Heart right ventricle (tissue), 16 donors: ENCODE results near the gene IPCEF1. TPM values are rescaled to one million over a fixed set of nuclear protein-coding genes. Genes with fewer than 3 reads are reported as not detected.
A peak's percentile ranks its signal among the peaks of the same experiment; 100 is the strongest.
"Not testable (repeated sequence)": the region's sequence is repeated elsewhere in the genome, so short reads cannot be mapped to it uniquely, and the experiment has no call there.

Experiments
- ATAC-seq, 8 donors: fragments of 200-7000 bp; cut with Tn5 transposase; one replicate each; pipeline ENCODE4 v1.9.1; 2020; ENCODE audit warnings: mild to moderate bottlenecking in 8 of 8, moderate library complexity in 8 of 8, moderate number of reproducible peaks in 1 of 8
- DNase-seq, 2 donors: peaks; one replicate each; pipeline ENCODE4 v3.0.0-alpha.2; 2020
- H3K27ac ChIP-seq, 10 donors: fragments of 200-600 bp; sonication (generic) in 2 of 10; one replicate each; pipeline versions ENCODE4 v1.5.0 to v1.8.0; 2020 to 2022; ENCODE audit warnings: mild to moderate bottlenecking in 3 of 10
- H3K27me3 ChIP-seq, 7 donors: fragments of 200-600 bp; one replicate each; pipeline ENCODE4 v1.8.0; 2021 to 2022; ENCODE audit warnings: mild to moderate bottlenecking in 2 of 7
- H3K36me3 ChIP-seq, 9 donors: fragments of 200-600 bp; sonication (generic) in 1 of 9; one replicate each; pipeline versions ENCODE4 v1.5.0 to v1.8.0; 2020 to 2022; ENCODE audit warnings: mild to moderate bottlenecking in 2 of 9
- H3K4me1 ChIP-seq, 9 donors: fragments of 200-600 bp; sonication (generic) in 1 of 9; one replicate each; pipeline versions ENCODE4 v1.5.0 to v1.8.0; 2020 to 2022; ENCODE audit warnings: mild to moderate bottlenecking in 4 of 9
- H3K4me3 ChIP-seq, 10 donors: fragments of 200-600 bp; sonication (generic) in 2 of 10; one replicate each; pipeline versions ENCODE4 v1.5.0 to v1.8.0; 2020 to 2022; ENCODE audit warnings: mild to moderate bottlenecking in 7 of 10, moderate library complexity in 2 of 10
- H3K9me3 ChIP-seq, 11 donors: fragments of 200-600 bp in 10 of 11; sonication (generic) in 2 of 11; one replicate each; pipeline versions ENCODE4 v1.5.0 to v1.8.0; 2013 to 2022; ENCODE audit warnings: mild to moderate bottlenecking in 2 of 11, control low read depth in 1 of 11, moderate library complexity in 1 of 11
- WGBS, 2 donors: extraction: QIAGEN DNeasy Blood & Tissue Kit; methylation state at CpG; one replicate each; pipeline ENCODE4 v1.1.7; 2013; ENCODE audit warnings: inconsistent platforms in 1 of 2; 5-methylcytosine and 5-hydroxymethylcytosine counted together
- intact Hi-C, 10 donors: fragments of 100-400 bp; cut with DNase I; formaldehyde crosslinking; loops; one replicate each; pipeline versions ENCODE4 v1.11.1 to v1.14.2; 2022
- polyA plus RNA-seq, 2 donors: library from polyadenylated mRNA; stranded (reverse); fragments of 200-250 nt; gene quantifications; one replicate each; pipeline ENCODE4 v1.2.3, GENCODE V29; 2013
- total RNA-seq, 10 donors: library from RNA; stranded (reverse); fragmentation: NEBNext Ultra II Directional in 3 of 10; extraction: Animal tissue kit (Norgen Biotek cat#: 25700) in 3 of 10; gene quantifications; one replicate each; pipeline versions ENCODE4 v1.2.1 to v1.2.4, GENCODE V29; 2021 to 2023
- TF ChIP-seq, protein P1 (sequence below), 9 donors: fragments of 200-600 bp; sonication (generic) in 2 of 9; IDR thresholded peaks; one replicate each; pipeline versions ENCODE4 v1.5.0 to v1.8.0; 2021 to 2022; ENCODE audit warnings: antibody characterized with exemption in 9 of 9, mild to moderate bottlenecking in 5 of 9, moderate library complexity in 1 of 9
- donor health status: Arrhythmogenic right ventricular cardiomyopathy.
- donor health status: ischemic (EF 13 %, LVEDD 7.1; RV severe dilation, severe dysfunction).
- donor health status: healthy with polysubstance abuse.
- donor health status: DM: no; HTN: yes; CAD: no.
- donor health status: DM: no; HTN: no; CAD: no.
- donor health status: ischemic (EF 25% LVEDD 6.9; RV normal size, moderate dysfunction).
- donor health status: ischemic (EF 25% LVEDD 5.7; RV mildly dilated, moderate dysfunction).
- donor health status: healthy.
- donor health status: DM: yes; HTN: yes; CAD: no.
- donor health status: Ischemic cardiomyopathy.
- donor health status: ischemic (EF 35%, LVEDD 5.7; RV mildly dilated, moderate dysfunction).
- donor health status: nonischemic (EF 11% LVEDD 7.7; RV severe dilation, severe dysfunction).
- donor health status: DM: yes; HTN: yes; CAD: no.
- donor health status: PGD.
- donor health status: ischemic (EF 29% LVEDD 5.4; RV normal size, mild dysfunction).
- donor health status: nonischemic (EF 23%, LVEDD 6.1; RV moderate dilation, normal function).

Gene IPCEF1
- total and polyA plus RNA-seq, 12 donors, result 0.06 to 5.0 (median 1.4) TPM

- Histone ChIP-seq H3K9me3 (peaks cover 0 to 7% (median 0%) of the 10 kb centered on the region in 11 donors), H3K4me3 (no peak overlapping the region), H3K27me3 (no peaks in the 10 kb centered on the region), H3K36me3 (no peaks in the 10 kb centered on the region), H3K27ac (no peak overlapping the region), H3K4me1 (peaks cover 0 to 3% (median 0%) of the 10 kb centered on the region in 9 donors)
- no peak for ATAC-seq
- intact Hi-C loops, result no loop called here
- DNase-seq, result no peak
- 89 to 90% methylated on average over 2 of the region's 2 CpGs for WGBS, 2 donors
- TF ChIP-seq, protein P1, sequence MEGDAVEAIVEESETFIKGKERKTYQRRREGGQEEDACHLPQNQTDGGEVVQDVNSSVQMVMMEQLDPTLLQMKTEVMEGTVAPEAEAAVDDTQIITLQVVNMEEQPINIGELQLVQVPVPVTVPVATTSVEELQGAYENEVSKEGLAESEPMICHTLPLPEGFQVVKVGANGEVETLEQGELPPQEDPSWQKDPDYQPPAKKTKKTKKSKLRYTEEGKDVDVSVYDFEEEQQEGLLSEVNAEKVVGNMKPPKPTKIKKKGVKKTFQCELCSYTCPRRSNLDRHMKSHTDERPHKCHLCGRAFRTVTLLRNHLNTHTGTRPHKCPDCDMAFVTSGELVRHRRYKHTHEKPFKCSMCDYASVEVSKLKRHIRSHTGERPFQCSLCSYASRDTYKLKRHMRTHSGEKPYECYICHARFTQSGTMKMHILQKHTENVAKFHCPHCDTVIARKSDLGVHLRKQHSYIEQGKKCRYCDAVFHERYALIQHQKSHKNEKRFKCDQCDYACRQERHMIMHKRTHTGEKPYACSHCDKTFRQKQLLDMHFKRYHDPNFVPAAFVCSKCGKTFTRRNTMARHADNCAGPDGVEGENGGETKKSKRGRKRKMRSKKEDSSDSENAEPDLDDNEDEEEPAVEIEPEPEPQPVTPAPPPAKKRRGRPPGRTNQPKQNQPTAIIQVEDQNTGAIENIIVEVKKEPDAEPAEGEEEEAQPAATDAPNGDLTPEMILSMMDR (IDR thresholded peaks at IDR 0.05), result no peak
Measured at GRCh38 chr6:154308986-154309385, 47.6 kb downstream of the IPCEF1 start.

GRCh38 chr6:154307696-154308425 is 48.7 kb downstream of the IPCEF1 start:
- WGBS, 2 donors, result 82 to 84% methylated on average over 7 of the region's 7 CpGs
- ATAC-seq (peak in 2 of 8 donors; percentile 44 to 57), DNase-seq (no peak)
- TF ChIP-seq, protein P1 (IDR thresholded peaks at IDR 0.05), result no peak
- Histone ChIP-seq H3K4me1 (peaks cover 0 to 11% (median 0%) of the 10 kb centered on the region in 9 donors), H3K4me3 (no peak overlapping the region), H3K36me3 (no peaks in the 10 kb centered on the region), H3K9me3 (peaks cover 0 to 7% (median 0%) of the 10 kb centered on the region in 11 donors), H3K27me3 (no peaks in the 10 kb centered on the region), H3K27ac (no peak overlapping the region)
- intact Hi-C loops, result no loop called here

DNA sequence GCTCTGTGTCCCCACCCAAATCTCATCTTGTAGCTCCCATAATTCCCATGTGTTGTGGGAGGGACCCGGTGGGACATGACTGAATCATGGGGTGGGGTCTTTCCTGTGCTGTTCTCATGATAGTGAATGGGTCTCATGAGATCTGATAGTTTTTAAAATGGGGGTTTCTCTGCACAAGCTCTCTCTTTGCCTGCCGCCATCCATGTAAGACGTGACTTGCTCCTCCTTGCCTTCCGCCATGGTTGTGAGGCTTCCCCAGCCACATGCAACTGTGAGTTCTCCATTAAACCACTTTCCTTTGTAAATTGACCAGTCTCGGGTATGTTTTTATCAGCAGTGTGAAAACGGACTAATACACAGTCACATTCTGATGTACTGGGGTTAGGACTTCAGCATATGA is 49.5 kb downstream of the IPCEF1 start:
- ATAC-seq, H3K27ac ChIP-seq, H3K27me3 ChIP-seq, H3K4me3 ChIP-seq, intact Hi-C loops, H3K36me3 ChIP-seq, H3K9me3 ChIP-seq, DNase-seq: not testable (repeated sequence)
- peaks cover 0 to 16% (median 0%) of the 10 kb centered on the region in 9 donors for H3K4me1 ChIP-seq
- WGBS, 2 donors, result 94 to 95% methylated on average over 6 of the region's 6 CpGs

DNA sequence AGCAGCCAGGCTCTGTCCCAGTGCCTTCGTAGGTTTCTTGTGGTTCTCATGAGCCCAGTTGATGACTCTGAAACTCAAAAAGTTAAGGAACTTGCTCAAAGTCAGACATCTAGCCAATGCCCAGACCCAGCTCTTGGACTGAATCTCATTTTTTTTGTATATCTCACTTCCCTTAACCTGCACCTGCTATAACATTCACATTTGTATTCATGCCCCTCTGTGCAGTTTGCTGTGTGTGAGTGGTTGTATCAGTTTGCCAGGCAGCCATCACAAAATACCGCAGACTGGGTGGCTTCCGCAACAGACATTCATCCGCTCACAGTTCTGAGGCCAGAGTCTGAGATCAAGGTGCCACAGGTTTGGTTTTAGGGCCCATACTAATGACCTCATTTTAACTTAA is 49.9 kb downstream of the IPCEF1 start:
- Histone ChIP-seq H3K36me3 (no peaks in the 10 kb centered on the region), H3K4me1 (peaks cover 0 to 21% (median 0%) of the 10 kb centered on the region in 9 donors), H3K27me3 (no peaks in the 10 kb centered on the region), H3K9me3 (peaks cover 0 to 7% (median 0%) of the 10 kb centered on the region in 11 donors), H3K4me3 (no peak overlapping the region), H3K27ac (no peak overlapping the region)
- ATAC-seq (no peak), DNase-seq (no peak)
- 93 to 94% methylated on average over 4 of the region's 4 CpGs for WGBS, 2 donors
- TF ChIP-seq, protein P1 (IDR thresholded peaks at IDR 0.05), result no peak
- intact Hi-C loops, result no loop called here

GRCh38 chr6:154304191-154304590 is 52.4 kb downstream of the IPCEF1 start:
- WGBS, 2 donors, result 73 to 75% methylated on average over 1 of the region's 1 CpG
- no peak for DNase-seq
- TF ChIP-seq, protein P1 (IDR thresholded peaks at IDR 0.05), result no peak
- no peak overlapping the region for H3K4me3 ChIP-seq
- H3K4me1 ChIP-seq, result peaks cover 0 to 36% (median 0%) of the 10 kb centered on the region in 9 donors
- H3K27me3 ChIP-seq, result no peaks in the 10 kb centered on the region
- intact Hi-C loops, result no loop called here
- H3K36me3 ChIP-seq, result no peaks in the 10 kb centered on the region
- no peak overlapping the region for H3K27ac ChIP-seq
- H3K9me3 ChIP-seq, result peaks cover 0 to 1% (median 0%) of the 10 kb centered on the region in 11 donors
- no peak for ATAC-seq

- H3K9me3 ChIP-seq, ATAC-seq, DNase-seq, intact Hi-C loops, H3K27me3 ChIP-seq, H3K36me3 ChIP-seq, H3K4me3 ChIP-seq, H3K27ac ChIP-seq: not testable (repeated sequence)
- WGBS, 2 donors, result 78 to 88% methylated on average over 4 of the region's 4 CpGs
- peaks cover 0 to 37% (median 0%) of the 10 kb centered on the region in 9 donors for H3K4me1 ChIP-seq
Measured at GRCh38 chr6:154303642-154304041, 53.0 kb downstream of the IPCEF1 start.
